HG03175 (cell line): ENCODE measurements around the gene PDE4A.
A peak's percentile ranks its signal among the peaks of the same experiment; 100 is the strongest.
"Not testable (repeated sequence)": the region's sequence is repeated elsewhere in the genome, so short reads cannot be mapped to it uniquely, and the experiment has no call there.

Experiments used
- ATAC-seq: cut with Tn5 transposase; IDR thresholded peaks from one replicate; pipeline ENCODE4 v1.9.1; 2021; ENCODE audit warnings: mild to moderate bottlenecking, moderate library complexity; ENCODE audit not compliant: unreplicated experiment

The PDE4A gene

DNA sequence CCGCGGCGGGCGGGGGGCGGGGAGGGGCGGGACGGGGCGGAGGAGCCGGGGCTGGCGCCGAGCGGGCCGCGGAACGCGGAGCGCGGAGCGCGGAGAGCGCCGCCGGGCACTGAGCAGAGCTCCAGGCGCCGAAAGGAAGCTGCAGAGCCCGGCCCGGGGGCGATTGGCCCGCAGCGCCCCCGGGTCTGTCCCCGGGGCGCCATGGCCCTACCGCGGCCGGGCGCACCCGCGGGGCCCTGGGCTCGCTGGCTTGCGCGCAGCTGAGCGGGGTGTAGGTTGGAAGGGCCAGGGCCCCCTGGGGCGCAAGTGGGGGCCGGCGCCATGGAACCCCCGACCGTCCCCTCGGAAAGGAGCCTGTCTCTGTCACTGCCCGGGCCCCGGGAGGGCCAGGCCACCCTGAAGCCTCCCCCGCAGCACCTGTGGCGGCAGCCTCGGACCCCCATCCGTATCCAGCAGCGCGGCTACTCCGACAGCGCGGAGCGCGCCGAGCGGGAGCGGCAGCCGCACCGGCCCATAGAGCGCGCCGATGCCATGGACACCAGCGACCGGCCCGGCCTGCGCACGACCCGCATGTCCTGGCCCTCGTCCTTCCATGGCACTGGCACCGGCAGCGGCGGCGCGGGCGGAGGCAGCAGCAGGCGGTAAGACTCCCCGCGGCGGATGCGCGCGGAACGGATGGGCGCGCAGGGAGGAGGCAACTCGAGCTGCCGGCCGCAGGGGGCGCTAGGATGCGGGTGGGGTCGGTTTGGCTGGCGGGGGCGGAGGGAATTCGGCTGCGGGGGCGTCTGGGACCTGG lies at the start of gene PDE4A:
Gene PDE4A, plus strand, starts transcription at position 95 of the 796 bp plus-strand sequence. Its CDS starts 227 bp downstream, at position 322.
- no peak for ATAC-seq

DNA sequence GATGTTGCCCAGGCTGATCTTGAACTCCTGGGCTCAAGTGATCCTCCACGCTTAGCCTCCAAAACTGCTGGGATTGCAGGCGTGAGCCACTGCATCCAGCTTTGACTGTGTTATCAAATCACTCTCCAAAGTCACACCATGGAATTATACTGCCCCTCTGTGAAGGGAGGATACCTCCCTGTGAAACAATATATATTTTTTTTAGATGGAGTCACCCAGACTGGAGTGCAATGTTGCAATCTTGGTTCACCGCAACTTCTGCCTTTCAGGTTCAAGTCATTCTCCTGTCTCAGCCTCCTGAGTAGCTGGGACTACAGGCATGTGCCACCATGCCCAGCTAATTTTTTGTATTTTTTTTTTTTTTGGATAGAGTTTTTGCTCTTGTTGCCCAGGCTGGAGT lies 47.6 kb upstream of the PDE4A start:
- ATAC-seq: no peak

DNA sequence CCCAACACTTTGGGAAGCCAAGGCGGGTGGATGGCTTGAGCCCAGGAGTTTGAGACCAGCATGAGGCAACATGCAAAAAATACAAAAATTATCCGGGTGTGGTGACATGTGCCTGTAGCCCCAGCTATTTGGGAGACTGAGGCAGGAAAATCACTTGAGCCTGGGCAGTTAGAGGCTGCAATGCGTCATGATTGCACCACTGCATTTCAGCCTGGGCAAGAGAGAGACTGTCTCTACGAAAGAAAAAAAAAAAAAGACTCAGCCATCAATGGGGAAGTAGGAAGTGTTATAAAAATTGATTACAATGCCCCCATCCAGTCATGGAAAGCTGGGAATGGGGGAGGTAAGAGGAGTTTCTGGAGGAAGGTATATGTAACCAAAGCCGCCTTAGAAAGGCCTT lies 45.4 kb upstream of the PDE4A start:
- no peak for ATAC-seq

DNA sequence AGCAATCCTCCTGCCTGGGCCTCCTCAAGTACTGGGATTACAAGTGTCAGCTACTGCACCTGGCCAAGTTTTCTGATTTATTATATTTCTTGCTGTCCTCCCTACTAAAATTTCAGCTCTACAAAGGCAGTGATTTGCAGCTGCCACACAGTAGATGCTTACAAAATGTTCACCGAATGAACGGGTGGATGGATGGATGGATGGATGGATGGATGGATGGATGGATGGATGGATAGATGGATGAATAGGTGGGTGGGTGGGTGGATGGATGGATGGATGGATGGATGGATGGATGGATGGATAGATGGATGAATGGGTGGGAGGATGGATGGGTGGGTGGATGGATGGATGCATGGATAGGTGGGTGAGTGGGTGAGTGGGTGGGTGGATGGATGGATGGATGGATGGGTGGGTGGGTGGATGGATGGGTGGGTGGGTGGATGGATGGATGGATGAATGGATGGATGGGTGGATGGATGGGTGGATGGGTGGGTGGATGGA lies 43.1 kb upstream of the PDE4A start:
- ATAC-seq: not testable (repeated sequence)

DNA sequence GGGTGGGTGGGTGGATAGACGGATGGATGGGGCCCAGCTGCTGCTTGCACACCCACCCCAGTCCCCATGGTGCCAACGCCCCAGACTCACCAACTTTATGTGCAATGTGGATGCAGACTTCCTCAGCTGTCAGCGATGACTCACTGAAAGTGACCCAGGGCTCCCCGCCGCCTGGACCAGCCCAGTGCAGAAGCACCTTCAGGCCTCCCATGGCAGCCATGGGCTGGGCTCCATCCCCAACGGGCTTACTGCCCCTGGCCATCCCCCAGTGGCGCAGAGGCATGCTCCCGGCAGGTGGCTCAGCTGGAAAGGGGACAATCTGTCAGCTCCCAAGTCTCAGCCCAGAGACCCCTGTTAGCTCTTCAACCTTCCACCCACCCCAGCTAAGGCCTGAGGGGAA lies 42.2 kb upstream of the PDE4A start:
- ATAC-seq: no peak

DNA sequence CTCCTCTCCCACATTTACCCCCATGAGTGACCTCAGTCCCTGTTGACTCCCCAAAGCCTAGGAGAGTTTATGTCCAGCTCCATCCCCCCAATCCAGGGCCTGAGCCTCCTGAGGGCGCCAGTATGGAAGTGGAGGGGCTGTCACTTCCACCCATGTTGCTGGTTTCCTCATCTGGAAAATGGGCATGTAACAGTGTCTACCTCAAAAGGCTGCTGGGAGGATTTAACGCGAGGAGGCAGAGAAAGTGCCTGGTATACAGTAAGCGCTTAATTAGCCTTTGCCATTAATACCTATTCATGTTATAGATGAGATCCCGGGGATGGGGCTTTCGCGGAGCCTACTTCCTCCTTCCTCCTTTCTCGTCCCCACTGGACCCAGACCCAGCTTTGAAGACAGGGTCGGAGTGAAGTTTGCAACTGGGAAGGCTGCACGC lies 40.4 kb upstream of the PDE4A start:
- ATAC-seq: no peak

DNA sequence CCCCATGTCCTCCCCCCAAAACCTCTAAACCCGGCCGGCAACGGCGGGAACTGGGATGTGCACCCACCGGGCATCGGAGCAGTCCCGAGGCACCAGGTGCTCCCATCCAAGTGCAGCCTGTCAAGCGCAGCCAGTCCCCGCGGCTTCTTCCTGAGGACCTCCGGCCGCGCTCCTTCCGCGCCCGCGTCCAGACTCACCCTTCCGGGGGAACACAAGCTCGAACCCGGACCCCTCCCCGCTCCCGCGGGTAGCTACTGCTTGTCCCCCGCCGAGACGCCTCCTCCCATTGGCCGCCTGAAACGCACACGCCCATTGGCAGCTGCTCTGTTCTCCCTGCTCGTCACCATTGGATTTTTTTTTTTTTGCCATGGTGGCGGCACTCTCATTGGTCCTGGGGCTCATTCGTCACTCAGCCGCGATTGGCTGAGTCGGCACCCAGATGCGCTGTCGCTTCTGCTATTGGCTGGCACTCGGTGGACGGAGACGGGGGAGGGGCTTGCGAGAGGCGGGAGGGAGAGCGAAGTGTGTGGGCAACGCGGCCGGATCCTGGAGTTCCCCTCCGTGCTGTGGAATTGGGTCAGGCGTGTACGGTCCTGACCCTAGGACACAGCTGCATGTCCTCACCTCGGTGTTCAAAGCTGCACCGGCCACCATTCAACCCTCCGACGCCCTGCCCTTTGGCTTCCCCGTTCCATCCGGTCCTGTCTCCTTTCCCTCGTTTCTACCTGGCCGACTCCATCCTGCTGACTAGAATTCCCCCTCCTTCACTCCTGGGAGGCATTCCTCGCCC lies 39.8 kb upstream of the PDE4A start, which contains the start of gene TYK2:
Gene TYK2, minus strand, starts transcription at position 260 of the 790 bp plus-strand sequence. CDS start 2,166 bp downstream, outside the sequence.
- ATAC-seq: peak; percentile 91

DNA sequence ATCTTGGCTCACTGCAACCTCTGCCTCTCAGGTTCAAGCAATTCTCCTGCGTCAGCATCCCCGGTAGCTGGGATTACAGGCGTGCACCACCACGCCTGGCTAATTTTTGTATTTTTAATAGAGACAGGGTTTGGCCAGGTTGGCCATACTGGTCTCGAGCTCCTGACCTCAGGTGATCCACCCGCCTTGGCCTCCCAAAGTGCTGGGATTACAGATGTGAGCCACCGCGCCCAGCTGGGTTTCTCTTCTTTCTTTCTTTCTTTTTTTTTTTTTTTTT lies 37.2 kb upstream of the PDE4A start:
- not testable (repeated sequence) for ATAC-seq

DNA sequence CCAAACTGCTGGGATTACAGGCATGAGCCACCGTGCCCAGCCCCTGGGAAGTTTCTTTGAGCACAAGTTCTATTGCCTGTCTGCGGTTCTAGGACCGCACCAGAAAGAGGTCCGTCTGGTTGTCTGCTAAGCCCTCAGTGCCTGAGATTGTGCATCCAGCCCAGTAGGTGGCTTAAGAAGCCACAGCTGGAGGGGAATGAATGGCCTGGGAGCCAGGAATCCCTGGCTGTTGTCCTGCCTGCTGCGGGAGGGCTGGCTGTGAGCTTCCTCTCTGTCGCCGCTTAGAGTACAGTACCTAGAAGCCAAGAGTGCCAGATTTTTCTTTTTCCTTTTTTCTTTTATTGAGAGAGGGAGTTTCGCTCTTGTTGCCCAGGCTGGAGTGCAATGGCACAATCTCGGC lies 35.8 kb upstream of the PDE4A start:
- ATAC-seq: no peak

DNA sequence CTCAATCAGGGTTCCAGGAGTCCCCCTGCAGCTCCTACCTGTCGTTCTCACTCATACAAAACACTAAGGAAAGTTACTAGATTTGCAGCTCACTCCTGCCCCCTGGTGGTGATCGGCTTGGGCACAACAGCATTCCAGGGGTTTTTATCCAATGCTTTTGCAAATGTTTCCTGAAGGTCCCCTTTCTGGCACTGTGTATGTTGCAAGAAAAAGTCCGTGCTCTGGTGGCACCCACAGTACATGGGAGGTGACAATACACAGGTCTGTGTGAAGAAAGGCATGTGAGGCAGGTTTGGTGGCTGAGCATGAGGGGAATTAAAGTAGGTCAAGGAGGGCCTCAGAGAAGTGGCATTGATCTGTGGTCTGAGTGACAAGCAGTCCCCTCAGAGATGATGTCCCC lies 31.4 kb upstream of the PDE4A start:
- no peak for ATAC-seq

DNA sequence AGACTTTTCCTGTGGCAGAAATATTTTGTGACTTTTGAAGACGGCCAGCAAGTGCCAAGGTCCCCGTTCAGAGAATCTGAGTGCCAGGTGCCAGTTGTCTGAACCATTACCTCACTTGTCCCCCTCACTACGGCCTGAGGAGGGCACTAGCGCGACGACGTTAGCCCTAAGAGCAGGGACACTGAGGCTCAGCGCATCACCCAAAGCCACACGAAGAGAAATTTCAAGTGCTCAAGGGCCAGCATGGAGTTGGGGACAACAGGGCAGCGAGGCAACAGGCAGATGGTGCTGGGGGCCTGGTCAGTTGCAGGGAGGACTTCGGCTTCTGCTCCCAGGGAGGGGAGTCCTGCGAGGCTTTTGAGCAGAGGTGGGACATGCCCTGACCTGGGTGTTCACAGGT lies 30.5 kb upstream of the PDE4A start:
- no peak for ATAC-seq

DNA sequence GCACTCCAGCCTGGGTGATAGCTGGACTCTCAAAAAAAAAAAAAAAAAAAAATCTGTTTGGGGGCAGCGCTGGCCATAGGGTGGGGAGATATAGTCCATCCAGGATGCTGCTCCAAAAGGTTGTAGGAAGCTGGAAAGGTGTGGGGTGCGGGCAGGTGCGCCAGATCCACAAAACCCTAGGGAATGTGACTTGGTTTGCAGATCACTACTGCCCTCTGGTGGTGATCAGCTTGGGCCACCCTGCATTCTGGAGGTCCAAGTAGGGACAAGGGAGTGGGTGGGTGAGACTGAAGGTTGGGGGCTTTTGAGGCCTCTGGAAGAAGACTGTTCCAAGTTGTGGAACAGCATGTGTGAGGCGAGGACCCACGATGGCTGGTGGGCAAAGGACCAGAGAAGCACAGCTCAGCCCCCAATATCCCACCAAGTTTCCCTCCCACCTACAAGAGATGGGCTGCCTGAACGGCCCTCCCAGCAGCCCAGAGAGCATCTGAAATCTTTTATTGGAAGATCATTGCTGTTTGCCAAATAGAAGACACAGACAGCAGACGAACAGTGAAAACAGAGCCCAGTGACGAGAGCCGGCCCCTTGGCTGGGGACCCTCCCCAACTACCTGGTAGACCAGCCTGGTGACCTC lies 29.6 kb upstream of the PDE4A start:
- ATAC-seq: no peak

DNA sequence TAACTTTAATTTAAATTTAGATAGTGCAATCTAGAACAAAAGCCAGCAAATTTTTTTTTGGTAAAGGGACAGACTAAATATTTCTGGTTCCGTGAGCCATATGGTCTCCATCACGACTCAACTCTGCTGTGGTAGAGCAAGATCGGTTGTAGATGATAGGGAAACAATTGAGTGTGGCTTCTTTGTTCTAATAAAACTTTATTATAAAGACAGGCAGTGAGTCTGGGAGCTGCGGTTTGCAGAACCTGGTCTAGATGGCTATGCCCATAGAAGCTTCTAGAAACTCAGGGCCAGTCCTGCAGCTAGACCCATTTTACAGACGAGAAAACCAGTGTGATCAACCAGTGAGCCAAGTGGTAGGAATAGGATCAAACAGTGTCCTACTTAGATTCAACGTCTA lies 28.2 kb upstream of the PDE4A start:
- no peak for ATAC-seq

DNA sequence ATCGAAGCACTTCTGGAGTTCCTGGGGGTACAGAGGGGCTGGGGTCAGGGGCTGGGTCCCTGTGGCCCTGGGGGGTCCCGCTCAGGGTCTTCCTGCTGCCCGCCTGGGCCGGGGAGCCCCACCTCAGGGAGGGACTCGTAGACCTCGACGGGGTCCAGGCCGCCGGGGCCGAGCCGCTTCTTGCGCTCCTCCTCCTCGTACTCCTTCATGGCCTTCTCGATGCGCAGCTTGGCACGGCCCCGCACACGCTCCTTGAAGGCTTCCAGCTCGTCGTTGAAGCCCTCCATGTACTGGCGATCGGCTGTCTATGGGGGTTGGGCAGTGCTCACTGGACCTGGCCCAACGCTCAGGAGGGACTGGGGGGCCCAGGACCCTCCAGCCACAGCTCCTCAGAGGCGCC lies 27.2 kb upstream of the PDE4A start:
- ATAC-seq: no peak

DNA sequence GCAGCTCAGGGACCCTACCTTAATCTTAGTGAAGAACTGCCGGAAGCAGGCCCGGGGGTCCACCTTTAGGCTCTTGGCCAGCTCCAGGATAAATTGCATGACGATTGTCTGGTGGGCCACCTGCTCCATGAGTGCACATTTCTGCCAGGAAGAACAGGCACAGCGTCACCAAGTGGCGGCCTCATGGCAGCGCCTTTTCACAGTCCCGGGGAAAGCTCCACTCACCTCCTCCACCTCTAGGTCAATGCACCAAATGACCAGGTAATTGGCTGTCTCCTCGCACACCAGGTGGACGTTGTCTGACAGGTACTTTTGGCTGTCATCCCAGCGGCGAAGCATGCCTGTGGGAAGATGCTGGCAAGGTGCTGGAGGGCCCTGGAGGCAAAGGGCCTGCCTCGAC lies 25.3 kb upstream of the PDE4A start:
- ATAC-seq: no peak

DNA sequence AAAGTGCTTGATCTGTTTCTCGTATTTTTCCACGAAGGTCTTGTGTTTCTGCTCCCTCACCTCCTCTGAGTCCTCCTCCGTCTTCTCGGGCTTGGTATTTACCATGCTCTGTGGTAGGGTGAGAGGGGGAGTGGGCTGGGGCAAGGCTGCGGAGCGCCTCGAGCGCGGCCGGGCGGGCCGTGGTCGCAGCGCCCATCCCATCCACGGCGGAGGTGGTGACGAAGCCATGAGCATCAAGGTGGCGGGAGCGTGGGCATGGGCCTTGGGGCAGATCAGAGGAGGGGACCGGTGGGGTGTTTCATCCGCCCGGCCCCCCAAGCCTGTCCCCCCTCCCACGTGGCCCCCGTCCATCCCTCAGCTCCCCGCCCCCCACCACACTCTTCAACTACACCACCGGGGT lies 24.9 kb upstream of the PDE4A start:
- ATAC-seq: no peak

DNA sequence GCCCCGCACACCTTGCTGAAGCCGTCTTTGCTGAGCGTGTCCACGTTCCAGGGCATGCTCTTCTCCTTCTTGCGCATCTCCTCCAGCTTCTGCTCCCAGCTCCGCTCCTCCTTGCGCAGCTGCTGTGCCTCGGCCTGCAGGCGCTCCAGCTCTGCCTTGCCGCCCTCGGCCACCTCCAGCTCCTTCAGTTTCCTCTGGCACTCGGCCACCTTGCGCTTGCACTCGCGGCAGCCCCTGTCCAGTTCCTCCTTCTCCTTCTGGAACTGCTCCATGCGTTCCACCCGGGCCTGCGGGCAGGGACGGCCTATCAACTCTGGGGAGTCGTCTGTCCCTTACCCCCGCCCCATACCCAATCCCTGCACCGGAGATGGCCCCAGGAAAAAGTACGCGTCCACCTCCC lies 24.4 kb upstream of the PDE4A start:
- no peak for ATAC-seq

DNA sequence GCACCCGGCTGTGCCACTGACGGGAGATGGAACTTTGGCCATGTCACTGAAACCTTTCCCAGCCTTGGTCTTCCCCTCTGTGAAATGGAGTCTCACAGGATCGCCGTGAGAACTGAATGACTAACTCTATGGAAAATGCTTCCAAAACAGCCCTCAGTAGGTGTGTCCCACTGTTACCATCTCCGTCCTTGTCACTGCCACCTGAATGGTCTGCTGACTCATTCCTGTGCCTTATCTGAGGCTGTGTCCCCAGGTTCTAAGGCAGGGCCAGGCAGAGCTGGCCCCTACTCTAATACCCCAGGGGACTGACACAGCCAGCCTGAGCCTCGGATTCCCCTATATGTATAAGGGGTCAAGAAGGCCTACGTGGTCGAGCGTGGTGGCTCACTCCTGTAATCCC lies 21.5 kb upstream of the PDE4A start:
- ATAC-seq: no peak

DNA sequence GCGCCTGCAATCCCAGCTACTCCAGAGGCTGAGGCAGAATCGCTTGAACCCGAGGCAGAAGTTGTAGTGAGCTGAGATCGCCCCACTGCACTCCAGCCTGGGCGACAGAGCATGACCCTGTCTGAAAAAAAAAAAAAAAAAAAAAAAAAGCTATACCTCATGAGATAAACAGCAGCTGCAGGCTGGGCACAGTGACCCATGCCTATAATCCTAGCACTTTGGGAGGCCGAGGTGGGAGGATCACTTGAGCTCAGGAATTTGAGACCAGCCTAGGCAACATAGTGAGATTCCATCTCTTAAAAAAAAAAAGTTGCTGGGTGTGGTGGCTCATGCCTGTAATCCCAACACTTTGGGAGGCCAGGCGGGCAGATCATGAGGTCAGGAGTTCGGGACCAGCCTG lies 21.0 kb upstream of the PDE4A start:
- not testable (repeated sequence) for ATAC-seq

DNA sequence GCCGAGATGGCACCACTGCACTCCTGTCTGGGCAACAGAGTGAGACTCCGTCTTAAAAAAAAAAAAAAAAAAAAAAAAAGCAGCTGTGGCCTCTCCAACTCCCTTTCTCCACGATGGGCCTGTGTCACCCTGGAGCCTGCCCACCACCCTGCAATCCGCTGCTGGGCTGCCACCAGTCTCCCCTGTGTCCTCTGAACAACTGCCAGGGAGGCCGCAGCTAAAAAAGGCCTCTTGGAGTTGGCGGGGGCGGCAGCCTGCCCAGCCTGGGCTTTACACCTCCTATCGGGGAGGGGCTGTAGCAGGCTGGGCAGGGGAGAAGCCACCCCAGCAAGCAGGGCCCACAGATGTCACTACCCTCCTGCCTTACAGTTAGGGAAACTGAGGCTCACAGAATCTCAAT lies 20.5 kb upstream of the PDE4A start:
- no peak for ATAC-seq

DNA sequence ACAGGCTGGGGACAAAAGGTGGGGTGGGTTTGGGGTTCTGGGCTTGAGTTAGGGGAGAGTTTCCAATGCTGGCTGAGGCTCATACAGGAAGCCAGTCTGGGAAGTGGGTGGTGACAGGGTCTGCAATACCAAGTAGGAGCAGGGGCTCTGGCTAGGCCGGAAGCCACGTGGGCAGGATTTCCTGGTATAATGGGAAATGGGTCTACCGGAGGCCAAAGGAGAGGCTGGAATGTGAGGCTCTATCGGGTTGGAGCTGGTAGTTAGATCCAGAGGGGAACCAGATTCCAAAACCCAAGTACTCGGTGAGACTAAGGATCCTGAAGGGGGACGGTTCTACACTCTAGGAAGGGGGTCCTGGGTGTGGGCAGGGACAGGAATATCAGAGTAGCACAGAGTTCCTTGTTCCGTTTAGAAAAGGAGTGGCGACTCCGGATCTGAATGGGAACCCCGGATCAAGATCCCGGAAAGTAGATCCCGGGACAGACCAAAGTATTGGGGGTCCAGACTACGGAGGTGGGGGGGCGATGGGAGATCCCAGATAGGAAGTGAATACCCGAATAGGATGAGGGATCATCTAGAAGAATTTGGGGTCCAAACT lies 17.8 kb upstream of the PDE4A start:
- ATAC-seq: no peak
